IPS DF 6.9 (cell line): ENCODE data around the gene STOML1.

Experiments used
- DNase-seq: peaks from one replicate; pipeline ENCODE4 v3.0.0-alpha.2; 2013; ENCODE audit warnings: low read depth, low spot score
- H3K27ac ChIP-seq: one replicate; pipeline ENCODE4 v1.5.1; 2013; ENCODE audit warnings: low read length, control low read depth
- H3K27me3 ChIP-seq: 2 replicates; pipeline ENCODE4 v1.6.1; 2013; ENCODE audit warnings: mild to moderate bottlenecking, low read length; ENCODE audit not compliant: control insufficient read depth, insufficient read depth
- H3K36me3 ChIP-seq: 2 replicates; pipeline ENCODE4 v1.6.1; 2013; ENCODE audit warnings: low read length; ENCODE audit not compliant: control insufficient read depth, insufficient read depth
- H3K4me1 ChIP-seq: 2 replicates; pipeline ENCODE4 v1.6.1; 2013; ENCODE audit warnings: low read length; ENCODE audit not compliant: control insufficient read depth, insufficient read depth
- H3K4me3 ChIP-seq: 2 replicates; pipeline ENCODE4 v1.5.1; 2013; ENCODE audit warnings: mild to moderate bottlenecking, low read length
- H3K9me3 ChIP-seq: 2 replicates; pipeline ENCODE4 v1.6.1; 2013; ENCODE audit warnings: low read length, inconsistent platforms; ENCODE audit not compliant: control insufficient read depth, insufficient read depth
- WGBS: extraction: QIAGEN DNeasy Blood & Tissue Kit; methylation state at CpG from one replicate; pipeline ENCODE4 v1.1.7; 2013; ENCODE audit warnings: mixed read lengths, missing lambda C conversion rate; ENCODE audit not compliant: insufficient read length, insufficient coverage; 5-methylcytosine and 5-hydroxymethylcytosine counted together

The STOML1 gene

GRCh38 chr15:74034206-74034755 is 42.2 kb upstream of the STOML1 start:
- Histone ChIP-seq H3K36me3 (peaks cover 8% of the 10 kb centered on the region), H3K4me3 (no peak overlapping the region), H3K4me1 (peaks cover 4% of the 10 kb centered on the region; the same call in 1 of the 2 replicates), H3K27ac (no peak overlapping the region), H3K9me3 (no peaks in the 10 kb centered on the region), H3K27me3 (no peaks in the 10 kb centered on the region)
- WGBS = no CpG with 5 or more reads among the region's 10 CpGs
- no peak for DNase-seq

- H3K36me3 ChIP-seq = peaks cover 8% of the 10 kb centered on the region
- WGBS = no CpG with 5 or more reads among the region's 16 CpGs
Measured at GRCh38 chr15:74032606-74033561, 40.8 kb upstream of the STOML1 start.

GRCh38 chr15:74032046-74032445 is 40.0 kb upstream of the STOML1 start:
- DNase-seq = no peak

More at GRCh38 chr15:74032606-74033561, 40.8 kb upstream of the STOML1 start:
- no peak overlapping the region for H3K4me3 ChIP-seq
- no peak for DNase-seq
- peaks cover 4% of the 10 kb centered on the region; the same call in 1 of the 2 replicates for H3K4me1 ChIP-seq
- H3K27me3 ChIP-seq = no peaks in the 10 kb centered on the region
- H3K9me3 ChIP-seq = no peaks in the 10 kb centered on the region
- H3K27ac ChIP-seq = no peak overlapping the region

GRCh38 chr15:74028646-74029045 is 36.6 kb upstream of the STOML1 start:
- no peak for DNase-seq
- WGBS = no CpG with 5 or more reads among the region's 3 CpGs
- no peaks in the 10 kb centered on the region for H3K4me1 ChIP-seq
- no peak overlapping the region for H3K27ac ChIP-seq
- no peaks in the 10 kb centered on the region for H3K27me3 ChIP-seq
- H3K9me3 ChIP-seq = no peaks in the 10 kb centered on the region
- peaks cover 7% of the 10 kb centered on the region; the same call in 1 of the 2 replicates for H3K36me3 ChIP-seq
- no peak overlapping the region for H3K4me3 ChIP-seq

More at GRCh38 chr15:74032046-74032445, 40.0 kb upstream of the STOML1 start:
- H3K27me3 ChIP-seq = no peaks in the 10 kb centered on the region
- H3K4me1 ChIP-seq = peaks cover 2% of the 10 kb centered on the region; the same call in 1 of the 2 replicates
- H3K27ac ChIP-seq = no peak overlapping the region
- no peaks in the 10 kb centered on the region for H3K9me3 ChIP-seq
- no CpG with 5 or more reads among the region's 6 CpGs for WGBS
- peaks cover 8% of the 10 kb centered on the region for H3K36me3 ChIP-seq
- H3K4me3 ChIP-seq = no peak overlapping the region

- H3K27me3 ChIP-seq = no peaks in the 10 kb centered on the region
- no CpG with 5 or more reads among the region's 3 CpGs for WGBS
- no peak for DNase-seq
- peaks cover 13% of the 10 kb centered on the region for H3K36me3 ChIP-seq
- H3K9me3 ChIP-seq = no peaks in the 10 kb centered on the region
- H3K4me3 ChIP-seq = no peak overlapping the region
- H3K27ac ChIP-seq = no peak overlapping the region
- H3K4me1 ChIP-seq = no peaks in the 10 kb centered on the region
Measured at GRCh38 chr15:74027688-74028087, 35.6 kb upstream of the STOML1 start.

- no peak overlapping the region for H3K27ac ChIP-seq
- no peaks in the 10 kb centered on the region for H3K4me1 ChIP-seq
- H3K4me3 ChIP-seq = no peak overlapping the region
- no CpG with 5 or more reads among the region's 5 CpGs for WGBS
- no peaks in the 10 kb centered on the region for H3K27me3 ChIP-seq
- no peaks in the 10 kb centered on the region for H3K9me3 ChIP-seq
- no peak for DNase-seq
- peaks cover 14% of the 10 kb centered on the region for H3K36me3 ChIP-seq
Measured at GRCh38 chr15:74025436-74025835, 33.3 kb upstream of the STOML1 start.

- no peak for DNase-seq
- H3K4me3 ChIP-seq = no peak overlapping the region
- H3K9me3 ChIP-seq = no peaks in the 10 kb centered on the region
- no peaks in the 10 kb centered on the region for H3K4me1 ChIP-seq
- no CpG with 5 or more reads among the region's 2 CpGs for WGBS
- H3K27me3 ChIP-seq = no peaks in the 10 kb centered on the region
- H3K36me3 ChIP-seq = peaks cover 14% of the 10 kb centered on the region
- no peak overlapping the region for H3K27ac ChIP-seq
Measured at GRCh38 chr15:74024687-74025086, 32.6 kb upstream of the STOML1 start.

- H3K4me1 ChIP-seq = no peaks in the 10 kb centered on the region; the same call in 1 of the 2 replicates
- no CpG with 5 or more reads among the region's 66 CpGs for WGBS
- H3K36me3 ChIP-seq = peaks cover 14% of the 10 kb centered on the region
- H3K4me3 ChIP-seq = no peak overlapping the region
- H3K27me3 ChIP-seq = no peaks in the 10 kb centered on the region
- no peaks in the 10 kb centered on the region for H3K9me3 ChIP-seq
- H3K27ac ChIP-seq = no peak overlapping the region
- DNase-seq = no peak
Measured at GRCh38 chr15:74022706-74023470, 30.8 kb upstream of the STOML1 start.

- no peaks in the 10 kb centered on the region for H3K9me3 ChIP-seq
- no peak overlapping the region for H3K27ac ChIP-seq
- H3K36me3 ChIP-seq = peaks cover 12% of the 10 kb centered on the region
- DNase-seq = no peak
- WGBS = no CpG with 5 or more reads among the region's 2 CpGs
- no peak overlapping the region for H3K4me3 ChIP-seq
- H3K27me3 ChIP-seq = no peaks in the 10 kb centered on the region
- no peaks in the 10 kb centered on the region; the same call in 1 of the 2 replicates for H3K4me1 ChIP-seq
Measured at GRCh38 chr15:74019734-74020133, 27.6 kb upstream of the STOML1 start.

- H3K27me3 ChIP-seq = no peaks in the 10 kb centered on the region
- H3K36me3 ChIP-seq = no peaks in the 10 kb centered on the region
- DNase-seq = no peak
- H3K27ac ChIP-seq = no peak overlapping the region
- no CpG with 5 or more reads among the region's 2 CpGs for WGBS
- no peaks in the 10 kb centered on the region for H3K9me3 ChIP-seq
- no peak overlapping the region for H3K4me3 ChIP-seq
- no peaks in the 10 kb centered on the region for H3K4me1 ChIP-seq
Measured at GRCh38 chr15:74013374-74013894, 21.3 kb upstream of the STOML1 start.
